Esophagus squamous epithelium (tissue), 4 donors: ENCODE data around the gene SMC2.

Source experiments
- POLR2A ChIP-seq, 4 donors: fragments of 450-650 bp; IDR thresholded peaks; one replicate each; pipeline ENCODE4 v1.6.1; 2017; ENCODE audit warnings: antibody characterized with exemption in 4 of 4, mild to moderate bottlenecking in 4 of 4, moderate library complexity in 3 of 4
- TF ChIP-seq, protein P1 (sequence below), 6 experiments: fragments of 450-650 bp in 4 of 6; fragments of 200-600 bp in 2 of 6; sonication (generic) in 2 of 6; IDR thresholded peaks; one replicate each; pipeline ENCODE4 v1.5.1; 2016 to 2019; ENCODE audit warnings: antibody characterized with exemption in 6 of 6, mild to moderate bottlenecking in 4 of 6, moderate library complexity in 4 of 6

- TF ChIP-seq, protein P1, sequence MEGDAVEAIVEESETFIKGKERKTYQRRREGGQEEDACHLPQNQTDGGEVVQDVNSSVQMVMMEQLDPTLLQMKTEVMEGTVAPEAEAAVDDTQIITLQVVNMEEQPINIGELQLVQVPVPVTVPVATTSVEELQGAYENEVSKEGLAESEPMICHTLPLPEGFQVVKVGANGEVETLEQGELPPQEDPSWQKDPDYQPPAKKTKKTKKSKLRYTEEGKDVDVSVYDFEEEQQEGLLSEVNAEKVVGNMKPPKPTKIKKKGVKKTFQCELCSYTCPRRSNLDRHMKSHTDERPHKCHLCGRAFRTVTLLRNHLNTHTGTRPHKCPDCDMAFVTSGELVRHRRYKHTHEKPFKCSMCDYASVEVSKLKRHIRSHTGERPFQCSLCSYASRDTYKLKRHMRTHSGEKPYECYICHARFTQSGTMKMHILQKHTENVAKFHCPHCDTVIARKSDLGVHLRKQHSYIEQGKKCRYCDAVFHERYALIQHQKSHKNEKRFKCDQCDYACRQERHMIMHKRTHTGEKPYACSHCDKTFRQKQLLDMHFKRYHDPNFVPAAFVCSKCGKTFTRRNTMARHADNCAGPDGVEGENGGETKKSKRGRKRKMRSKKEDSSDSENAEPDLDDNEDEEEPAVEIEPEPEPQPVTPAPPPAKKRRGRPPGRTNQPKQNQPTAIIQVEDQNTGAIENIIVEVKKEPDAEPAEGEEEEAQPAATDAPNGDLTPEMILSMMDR (IDR thresholded peaks at IDR 0.05) = no peak
- TF ChIP-seq POLR2A (IDR thresholded peaks at IDR 0.05) = no peak
These were observed 3.5 kb upstream of the SMC2 start for GRCh38 chr9:104090578-104090977.
